Esophagus squamous epithelium (tissue), 4 donors: ENCODE results near the gene SPTAN1.

Source experiments
- CTCF ChIP-seq, 6 experiments: fragments of 450-650 bp in 4 of 6; fragments of 200-600 bp in 2 of 6; sonication (generic) in 2 of 6; IDR thresholded peaks; one replicate each; pipeline ENCODE4 v1.5.1; 2016 to 2019; ENCODE audit warnings: antibody characterized with exemption in 6 of 6, mild to moderate bottlenecking in 4 of 6, moderate library complexity in 4 of 6
- POLR2A ChIP-seq, 4 donors: fragments of 450-650 bp; IDR thresholded peaks; one replicate each; pipeline ENCODE4 v1.6.1; 2017; ENCODE audit warnings: antibody characterized with exemption in 4 of 4, mild to moderate bottlenecking in 4 of 4, moderate library complexity in 3 of 4

DNA sequence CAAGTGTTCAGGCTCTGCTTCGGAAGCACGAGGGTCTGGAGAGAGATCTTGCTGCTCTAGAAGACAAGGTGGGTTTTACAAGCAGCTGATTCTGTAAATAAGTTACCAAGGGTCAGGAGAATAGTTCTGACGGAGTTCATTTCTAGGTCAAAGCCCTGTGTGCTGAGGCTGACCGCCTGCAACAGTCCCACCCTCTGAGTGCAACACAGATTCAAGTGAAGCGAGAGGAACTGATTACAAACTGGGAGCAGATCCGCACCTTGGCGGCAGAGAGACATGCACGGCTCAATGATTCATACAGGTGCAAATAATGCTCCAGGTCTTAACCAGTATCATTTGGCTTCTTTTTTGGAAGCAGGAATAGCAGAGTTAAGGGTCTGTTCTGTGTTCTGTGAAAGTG is 24.8 kb downstream of the SPTAN1 start:
- no peak for TF ChIP-seq CTCF (IDR thresholded peaks at IDR 0.05)
- TF ChIP-seq POLR2A (IDR thresholded peaks at IDR 0.05): no peak
